NCI-H446 treated with DMSO at 0.1 percent for 48 hours (cell line): Measurements from ENCODE around the gene SMARCC2.
"Not testable (repeated sequence)": the region's sequence is repeated elsewhere in the genome, so short reads cannot be mapped to it uniquely, and the experiment has no call there.

Source experiments
- DNase-seq: peaks from one replicate; lab custom pipeline; 2025; lab: John Stamatoyannopoulos, UW

Gene SMARCC2

GRCh38 chr12:56120158-56120846 lies 69.0 kb downstream of the SMARCC2 start:
- DNase-seq, result no peak

- peak; percentile 77 for DNase-seq
These were observed 69.9 kb downstream of the SMARCC2 start for GRCh38 chr12:56119361-56119796.

GRCh38 chr12:56118688-56119357 lies 70.5 kb downstream of the SMARCC2 start:
- no peak for DNase-seq

GRCh38 chr12:56117778-56118687 lies 71.2 kb downstream of the SMARCC2 start, which contains the start of gene ZC3H10:
TSS of gene ZC3H10 (plus strand) at chr12:56118266. CDS start at chr12:56120563, 2,297 bp downstream.
- peak; percentile 99 for DNase-seq

GRCh38 chr12:56117082-56117706 lies 72.1 kb downstream of the SMARCC2 start:
- not testable (repeated sequence) for DNase-seq

GRCh38 chr12:56116267-56117081 lies 72.8 kb downstream of the SMARCC2 start, which contains the start of gene RPL41:
TSS of gene RPL41 (plus strand) at chr12:56116633.
- DNase-seq, result peak; percentile 85

- DNase-seq, result no peak
These were observed 74.0 kb downstream of the SMARCC2 start for GRCh38 chr12:56115329-56115728.

- DNase-seq, result no peak
These were observed 75.2 kb downstream of the SMARCC2 start for GRCh38 chr12:56114084-56114483.
